GM12891 (cell line): ENCODE data around the gene ACAD11.

Experiments
- POLR2A ChIP-seq: IDR thresholded peaks from 2 replicates; pipeline ENCODE4 v1.6.1; 2011; ENCODE audit warnings: low read depth, low read length, control low read depth
- TAF1 ChIP-seq: IDR thresholded peaks from 2 replicates; pipeline ENCODE4 v1.6.1; 2011; ENCODE audit warnings: low read depth, low read length, control low read depth

- no peak for TF ChIP-seq TAF1
- no peak for TF ChIP-seq POLR2A
These were observed 32.7 kb downstream of the ACAD11 start for GRCh38 chr3:132626955-132627354.
